GM21825 (cell line): ENCODE results near the gene CHD2.
"Not testable (repeated sequence)": the region's sequence is repeated elsewhere in the genome, so short reads cannot be mapped to it uniquely, and the experiment has no call there.

Source experiments
- ATAC-seq: cut with Tn5 transposase; IDR thresholded peaks from one replicate; pipeline ENCODE4 v1.9.1; 2021; ENCODE audit warnings: mild to moderate bottlenecking, moderate library complexity; ENCODE audit not compliant: unreplicated experiment

Gene CHD2

GRCh38 chr15:92899948-92900730, at the start of gene CHD2:
Gene CHD2 (plus strand): TSS chr15:92900324. CDS start chr15:92901238, 914 bp downstream.
- peak; percentile 62 for ATAC-seq

GRCh38 chr15:92853222-92853621, 46.9 kb upstream of the CHD2 start:
- no peak for ATAC-seq

GRCh38 chr15:92861742-92862141, 38.4 kb upstream of the CHD2 start:
- no peak for ATAC-seq

- no peak for ATAC-seq
Measured at GRCh38 chr15:92864127-92864814, 35.9 kb upstream of the CHD2 start.

- no peak for ATAC-seq
Measured at GRCh38 chr15:92869263-92869940, 30.7 kb upstream of the CHD2 start.

GRCh38 chr15:92870010-92870591, 30.0 kb upstream of the CHD2 start:
- no peak for ATAC-seq

- ATAC-seq = not testable (repeated sequence)
Measured at GRCh38 chr15:92872967-92873366, 27.2 kb upstream of the CHD2 start.

- ATAC-seq = no peak
Measured at GRCh38 chr15:92877000-92877399, 23.1 kb upstream of the CHD2 start.

GRCh38 chr15:92877416-92877815, 22.7 kb upstream of the CHD2 start:
- no peak for ATAC-seq

- no peak for ATAC-seq
Measured at GRCh38 chr15:92878593-92879053, 21.5 kb upstream of the CHD2 start.

- ATAC-seq = no peak
Measured at GRCh38 chr15:92879949-92880725, 20.0 kb upstream of the CHD2 start.

- ATAC-seq = no peak
Measured at GRCh38 chr15:92880796-92881195, 19.3 kb upstream of the CHD2 start.

- ATAC-seq = no peak
Measured at GRCh38 chr15:92881211-92881754, 18.8 kb upstream of the CHD2 start.

- ATAC-seq = peak; percentile 94
Measured at GRCh38 chr15:92881802-92882696, 18.1 kb upstream of the CHD2 start.

- peak; percentile 9 for ATAC-seq
Measured at GRCh38 chr15:92882697-92883162, 17.4 kb upstream of the CHD2 start.

GRCh38 chr15:92883163-92883875, 16.8 kb upstream of the CHD2 start:
- ATAC-seq = peak; percentile 5

- ATAC-seq = no peak
Measured at GRCh38 chr15:92883876-92884435, 16.2 kb upstream of the CHD2 start.
